PFSK-1 (cell line): ENCODE measurements around the gene NLGN3.

ENCODE experiments used
- FOXP2 ChIP-seq: optimal IDR thresholded peaks from 2 replicates; pipeline ENCODE3; 2011; ENCODE audit warnings: borderline replicate concordance, control low read depth, inconsistent platforms; ENCODE audit not compliant: insufficient read depth; ENCODE audit errors: extremely low read length, extremely low read depth
- POLR2AphosphoS5 ChIP-seq: IDR thresholded peaks from 2 replicates; pipeline ENCODE4 v1.6.1; 2012; ENCODE audit warnings: low read depth, mild to moderate bottlenecking, control low read depth, low read length, moderate library complexity
- REST ChIP-seq, 2 experiments: IDR thresholded peaks; 2 replicates each; pipeline versions ENCODE4 v1.6.1 to v1.8.0; 2011 to 2012; ENCODE audit warnings: low read depth in 2 of 2, low read length in 2 of 2, control low read depth in 1 of 2, inconsistent platforms in 1 of 2, mild to moderate bottlenecking in 1 of 2, moderate library complexity in 1 of 2; ENCODE audit not compliant: insufficient read depth in 1 of 2
- SIN3A ChIP-seq: IDR thresholded peaks from 2 replicates; pipeline ENCODE4 v1.6.1; 2012; ENCODE audit warnings: mild to moderate bottlenecking, low read length, moderate library complexity, borderline replicate concordance; ENCODE audit not compliant: insufficient read depth
- TAF1 ChIP-seq: IDR thresholded peaks from 2 replicates; pipeline ENCODE4 v1.6.1; 2012; ENCODE audit warnings: low read length, control low read depth, borderline replicate concordance; ENCODE audit not compliant: insufficient read depth

Gene NLGN3

GRCh38 chrX:71214152-71214551 lies 69.5 kb downstream of the NLGN3 start:
- TF ChIP-seq SIN3A: no peak
- no peak for TF ChIP-seq REST (IDR thresholded peaks at IDR 0.05; ENCODE audit: insufficient read depth in 1 of 2, low read depth in 2 of 2, low read length in 2 of 2)
- no peak for TF ChIP-seq FOXP2
- no peak for TF ChIP-seq POLR2AphosphoS5
- no peak for TF ChIP-seq TAF1

DNA sequence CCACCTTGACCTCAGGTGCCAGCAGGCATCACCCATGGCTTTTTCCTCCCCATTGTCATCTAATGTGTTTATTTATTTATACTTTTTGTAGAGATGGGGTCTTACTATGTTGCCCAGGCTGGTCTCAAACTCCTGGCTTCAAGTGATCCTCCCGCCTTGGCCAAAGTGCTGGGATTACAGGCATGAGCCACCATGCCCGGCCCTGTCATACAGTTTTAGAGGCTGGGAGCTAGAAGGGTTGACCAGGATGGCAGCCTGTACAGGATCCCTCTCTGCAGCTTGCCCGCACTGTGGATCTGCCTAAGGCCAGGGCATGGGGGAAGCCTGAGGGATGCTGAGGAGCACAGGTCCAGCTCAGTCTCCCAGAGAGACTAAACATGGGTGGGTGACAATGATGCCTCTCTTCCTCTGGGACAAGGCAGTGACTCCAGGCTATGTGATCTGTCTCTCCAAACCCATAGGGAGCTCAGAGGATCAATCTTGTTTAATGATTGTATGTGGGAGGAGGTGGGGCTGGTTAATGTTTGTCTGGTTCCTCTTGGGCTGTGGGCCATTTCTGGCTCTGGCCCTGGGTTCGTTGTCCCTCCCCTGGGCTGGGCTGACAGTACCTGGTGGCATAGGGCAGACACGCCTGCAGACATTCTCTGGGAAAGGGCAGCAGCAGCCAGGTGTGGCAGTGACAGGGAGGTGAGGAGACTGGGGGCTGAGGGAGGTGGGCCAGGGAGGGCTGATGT lies 70.1 kb downstream of the NLGN3 start:
- TF ChIP-seq FOXP2: no peak
- no peak for TF ChIP-seq SIN3A
- TF ChIP-seq POLR2AphosphoS5: no peak
- TF ChIP-seq REST (IDR thresholded peaks at IDR 0.05; ENCODE audit: insufficient read depth in 1 of 2, low read depth in 2 of 2, low read length in 2 of 2): no peak
- TF ChIP-seq TAF1: no peak

GRCh38 chrX:71215338-71215912 lies 70.8 kb downstream of the NLGN3 start:
- no peak for TF ChIP-seq REST (IDR thresholded peaks at IDR 0.05; ENCODE audit: insufficient read depth in 1 of 2, low read depth in 2 of 2, low read length in 2 of 2)
- TF ChIP-seq TAF1: no peak
- TF ChIP-seq FOXP2: no peak
- no peak for TF ChIP-seq POLR2AphosphoS5
- no peak for TF ChIP-seq SIN3A

- TF ChIP-seq TAF1 (no peak), REST (IDR thresholded peaks at IDR 0.05; ENCODE audit: insufficient read depth in 1 of 2, low read depth in 2 of 2, low read length in 2 of 2) (no peak), FOXP2 (no peak), POLR2AphosphoS5 (no peak), SIN3A (no peak)
These were observed 71.8 kb downstream of the NLGN3 start for GRCh38 chrX:71216485-71216884.

DNA sequence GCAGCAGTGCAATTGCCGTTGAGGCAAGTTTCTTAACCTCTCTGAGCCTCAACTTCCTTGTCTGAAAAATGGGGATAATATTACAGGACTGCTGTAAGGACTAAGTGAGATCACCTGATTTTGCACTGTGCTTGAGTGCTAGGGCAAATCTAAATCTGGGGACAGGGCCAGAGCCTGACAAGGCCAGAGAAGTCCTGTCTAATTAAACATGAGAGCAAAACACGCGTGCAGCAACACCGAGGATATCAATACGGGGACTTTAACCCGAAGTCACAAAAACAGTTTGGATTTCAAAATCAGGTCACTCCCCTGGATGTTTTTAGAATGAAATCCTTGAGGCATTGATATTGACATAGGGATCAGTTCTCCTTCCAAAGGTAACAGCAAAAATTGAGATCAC lies 72.7 kb downstream of the NLGN3 start:
- TF ChIP-seq REST (IDR thresholded peaks at IDR 0.05; ENCODE audit: insufficient read depth in 1 of 2, low read depth in 2 of 2, low read length in 2 of 2) (no peak), TAF1 (no peak), SIN3A (no peak), POLR2AphosphoS5 (no peak), FOXP2 (no peak)
